ENCODE data around the gene DLK1.

The DLK1 gene

DNA sequence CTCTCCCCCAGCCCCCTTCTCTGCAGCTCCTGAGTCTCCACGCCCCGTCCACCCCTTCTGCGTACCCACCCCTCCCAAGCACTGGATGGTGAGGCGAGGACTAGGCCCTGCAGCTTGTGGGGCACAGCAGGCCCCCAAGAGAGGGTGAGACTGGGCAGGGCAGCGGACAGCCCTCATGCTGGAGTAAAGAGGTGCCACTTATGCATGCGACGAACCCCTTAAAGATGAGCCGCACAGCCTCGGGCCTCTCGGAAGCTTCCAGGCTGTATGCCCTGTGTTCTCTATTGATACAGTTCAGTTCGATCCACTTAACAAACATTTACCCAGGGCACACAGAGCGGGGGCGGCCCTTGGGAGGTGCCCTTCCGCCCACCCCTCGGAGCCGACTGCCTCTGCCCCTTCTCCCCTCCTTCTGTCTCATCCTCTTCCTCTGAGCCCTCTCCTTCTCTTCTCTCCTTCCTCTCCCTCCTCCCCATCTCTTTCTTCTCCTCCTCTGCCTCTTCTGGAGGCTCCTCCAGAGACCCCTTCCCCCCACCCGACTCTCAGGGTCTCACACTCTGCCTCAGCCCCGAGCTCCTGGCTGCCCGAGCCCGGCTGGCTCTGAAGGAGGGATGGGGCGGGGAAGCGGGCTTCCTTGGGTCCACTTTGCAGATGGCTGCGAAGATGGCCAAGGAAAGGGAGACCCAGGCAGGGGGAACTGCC, 32.7 kb upstream of the DLK1 start:
- DNase-seq, result no peak

- DNase-seq, result no peak
Observed at GRCh38 chr14:100694579-100695422, 31.9 kb upstream of the DLK1 start.

- no peak for DNase-seq
Observed at GRCh38 chr14:100695423-100695738, 31.3 kb upstream of the DLK1 start.

- no peak for DNase-seq
Observed at GRCh38 chr14:100696008-100696407, 30.7 kb upstream of the DLK1 start.

GRCh38 chr14:100696590-100696989, 30.1 kb upstream of the DLK1 start:
- DNase-seq, result no peak

- no peak for DNase-seq
Observed at GRCh38 chr14:100698066-100698465, 28.6 kb upstream of the DLK1 start.

GRCh38 chr14:100698666-100699448, 27.8 kb upstream of the DLK1 start:
- no peak for DNase-seq

- DNase-seq, result no peak
Observed at GRCh38 chr14:100701314-100701713, 25.4 kb upstream of the DLK1 start.

GRCh38 chr14:100702590-100702989, 24.1 kb upstream of the DLK1 start:
- DNase-seq, result no peak

DNA sequence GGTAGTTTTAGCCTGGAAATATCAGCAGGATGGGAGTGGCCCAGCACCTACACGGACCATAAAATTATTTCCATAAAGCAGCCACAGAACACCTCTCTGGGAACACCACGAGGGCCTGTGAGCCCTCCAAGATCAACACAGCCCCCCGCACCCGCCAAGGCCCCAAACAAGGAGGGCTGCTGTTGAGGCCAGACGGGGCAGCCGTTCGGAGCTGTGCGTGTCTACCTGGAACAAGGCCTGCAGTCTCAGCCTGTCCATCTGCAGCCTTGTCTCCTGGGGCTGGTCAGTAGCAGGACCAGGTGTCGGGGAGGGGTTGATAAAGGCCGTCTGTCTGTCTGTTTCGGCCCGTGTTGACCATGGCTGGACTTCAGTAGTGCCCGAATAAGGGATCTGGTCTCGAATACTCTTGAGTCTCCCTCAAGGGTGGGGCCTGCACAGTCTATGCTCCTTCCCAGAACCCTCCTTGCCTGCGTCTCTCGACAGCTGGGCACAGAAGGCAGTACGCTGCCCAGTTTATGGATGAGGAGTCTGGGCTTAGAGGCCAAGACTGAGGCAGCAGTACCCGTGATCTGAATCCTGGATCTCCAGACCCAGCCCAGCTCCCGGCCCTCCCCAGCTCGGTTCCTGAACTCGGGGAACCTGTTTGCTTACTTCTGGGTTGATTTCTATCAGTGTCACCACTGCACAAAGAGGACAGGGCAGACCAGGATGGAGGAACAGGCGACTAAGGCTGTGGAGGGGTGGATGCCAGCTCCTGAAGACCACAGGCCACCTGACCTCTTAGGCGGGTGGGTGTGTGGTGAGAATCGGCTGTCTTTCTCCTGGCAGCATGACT, 23.1 kb upstream of the DLK1 start:
- no peak for DNase-seq

DNA sequence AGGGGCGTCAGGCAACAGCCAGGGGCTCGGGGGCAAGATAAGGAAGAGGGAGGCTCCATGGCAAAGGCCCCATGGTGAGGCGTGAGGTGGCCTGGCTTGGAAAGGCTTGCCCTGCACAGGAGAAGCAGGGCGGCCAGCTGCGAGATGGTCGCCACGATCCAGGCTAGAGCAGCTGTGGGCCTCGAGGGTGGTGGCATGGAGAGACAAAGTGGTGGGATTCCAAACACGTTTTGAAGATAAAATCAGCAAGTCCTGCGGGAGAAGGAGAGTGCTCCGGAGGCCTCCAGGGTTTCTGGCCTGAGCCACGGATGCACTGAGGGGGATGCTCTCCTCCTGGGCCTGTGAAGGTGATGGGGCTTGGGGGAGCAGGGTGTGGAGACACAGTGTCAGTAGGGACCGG, 20.5 kb upstream of the DLK1 start:
- DNase-seq, result no peak

GRCh38 chr14:100706860-100707259, 19.8 kb upstream of the DLK1 start:
- DNase-seq, result no peak

DNA sequence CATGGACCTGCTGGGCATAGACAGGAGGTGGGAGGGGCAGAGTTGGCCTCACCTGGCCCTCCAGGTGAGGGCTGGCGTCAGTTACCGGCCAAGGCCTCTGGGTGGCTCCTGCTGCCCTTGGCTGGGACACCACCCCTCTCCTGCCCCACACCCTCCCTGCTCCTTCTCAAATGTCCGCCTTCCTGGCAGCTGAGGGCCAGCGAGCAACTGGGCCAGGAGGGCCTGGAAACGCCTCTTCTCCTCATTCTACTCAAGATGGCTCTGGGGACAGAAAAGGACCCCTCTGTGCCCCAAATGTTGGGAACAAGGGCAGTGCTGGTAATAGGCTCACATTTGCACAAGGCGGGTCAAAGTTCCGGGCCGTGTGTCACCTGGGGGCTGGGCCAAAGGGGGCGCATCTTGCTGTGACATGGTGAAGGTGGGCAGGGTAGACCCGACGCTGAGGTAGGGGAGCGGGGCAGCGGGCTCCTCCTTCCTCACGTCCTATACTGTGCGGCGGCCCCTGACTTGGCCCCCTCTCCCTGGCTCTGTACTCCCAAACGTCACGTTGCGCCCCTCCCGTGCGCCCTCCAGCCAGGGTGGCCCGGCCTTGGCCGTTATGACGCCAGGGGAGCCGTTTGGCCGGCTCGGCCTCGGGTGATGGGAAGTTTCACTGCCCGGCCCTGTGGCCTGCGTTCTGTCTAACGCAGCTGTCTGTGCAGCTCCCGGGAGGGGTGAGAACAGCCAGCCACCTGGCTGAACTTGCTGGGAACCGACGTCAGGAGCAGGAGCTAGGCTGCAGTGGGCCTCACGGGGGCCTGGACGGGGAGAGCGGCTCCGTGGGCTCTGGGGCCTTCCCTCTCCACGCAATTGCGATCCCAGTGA, 18.0 kb upstream of the DLK1 start:
- DNase-seq, result no peak

DNA sequence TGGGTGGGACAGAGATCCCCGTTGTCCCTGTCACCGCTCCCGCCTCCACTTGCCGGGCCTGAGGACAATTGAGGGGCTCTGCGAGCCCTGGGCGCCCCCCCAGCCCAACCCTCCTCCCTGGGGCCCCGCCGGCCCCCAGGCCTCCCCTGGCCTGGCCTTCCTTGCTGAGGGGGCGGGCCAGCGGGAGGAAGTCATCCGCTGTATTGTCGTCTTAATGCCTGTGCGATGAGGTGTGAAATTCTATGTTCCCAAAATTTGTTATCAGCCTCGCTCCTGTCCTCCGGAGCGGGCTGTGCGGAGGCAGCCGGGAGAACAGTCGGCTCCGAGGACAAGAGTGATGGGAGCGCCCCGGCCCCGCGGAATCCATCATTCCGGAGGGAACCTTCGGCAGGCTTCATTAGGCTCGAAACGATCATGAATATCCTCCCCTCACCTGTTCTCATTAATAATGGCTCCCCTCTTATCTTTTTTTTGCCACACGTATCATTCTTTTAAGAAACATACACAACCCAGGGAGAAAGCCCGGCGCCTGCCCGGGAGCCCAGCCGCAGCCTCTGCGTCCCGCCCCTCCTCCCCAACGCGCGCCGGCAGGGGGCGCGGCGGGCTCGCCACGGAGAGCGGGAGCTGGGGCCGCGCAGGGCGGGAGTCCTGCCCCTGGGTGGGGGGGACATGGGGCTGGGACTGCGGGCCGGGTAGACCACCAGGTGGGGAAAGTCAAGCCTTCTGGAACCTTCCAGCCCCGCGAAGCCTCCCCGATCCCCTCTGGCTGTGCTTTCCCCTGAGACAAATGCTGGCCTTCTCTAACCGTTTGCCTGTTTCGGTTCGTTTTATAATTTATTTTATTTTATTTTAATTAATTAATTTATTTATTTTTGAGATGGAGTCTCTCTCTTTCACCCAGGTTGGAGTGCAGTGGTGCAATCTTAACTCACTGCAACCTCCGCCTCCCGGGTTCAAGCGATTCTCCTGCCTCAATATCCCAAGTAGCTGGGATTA, 17.1 kb upstream of the DLK1 start:
- DNase-seq, result no peak

DNA sequence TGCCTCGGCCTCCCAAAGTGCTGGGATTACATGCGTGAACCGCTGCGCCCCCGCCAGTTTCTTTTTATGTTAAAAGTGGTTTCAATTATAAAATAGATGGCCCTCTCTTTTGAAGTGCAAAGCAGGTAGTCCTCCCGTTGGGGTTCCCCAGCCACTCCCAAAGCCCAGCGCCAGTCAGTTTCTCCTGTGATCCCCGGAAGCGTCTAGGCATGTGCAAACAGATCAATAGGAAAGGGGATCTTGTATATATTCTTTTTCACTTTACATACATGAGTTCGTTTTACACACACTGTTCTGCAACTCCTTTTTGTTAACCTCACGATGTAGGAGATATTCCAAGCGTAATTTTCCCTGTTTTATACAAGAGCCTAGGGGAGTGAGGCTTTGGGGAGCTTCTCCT, 16.3 kb upstream of the DLK1 start:
- no peak for DNase-seq

GRCh38 chr14:100710826-100711462, 15.7 kb upstream of the DLK1 start:
- DNase-seq, result no peak

GRCh38 chr14:100711493-100711892, 15.2 kb upstream of the DLK1 start:
- DNase-seq, result no peak

DNA sequence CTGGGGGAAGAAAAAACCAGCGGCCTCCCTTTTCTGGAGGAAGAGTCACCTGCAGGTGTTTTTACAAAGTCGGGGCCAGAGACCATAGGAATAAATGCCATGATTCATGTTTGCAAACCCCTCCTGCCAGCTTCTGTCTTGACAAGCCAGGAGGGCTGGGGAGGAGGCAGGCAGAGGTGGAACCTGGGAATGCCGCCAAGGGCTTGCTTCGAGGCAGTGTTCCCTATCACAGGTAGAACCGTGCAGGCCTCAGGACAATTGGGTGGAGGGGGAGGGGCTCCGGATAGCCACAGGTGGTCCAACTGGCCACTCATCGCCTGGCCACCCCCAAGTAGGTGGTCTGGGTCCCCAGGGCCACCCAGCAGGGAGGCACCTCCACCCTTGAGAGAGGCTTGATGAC, 14.2 kb upstream of the DLK1 start:
- DNase-seq, result no peak

DNA sequence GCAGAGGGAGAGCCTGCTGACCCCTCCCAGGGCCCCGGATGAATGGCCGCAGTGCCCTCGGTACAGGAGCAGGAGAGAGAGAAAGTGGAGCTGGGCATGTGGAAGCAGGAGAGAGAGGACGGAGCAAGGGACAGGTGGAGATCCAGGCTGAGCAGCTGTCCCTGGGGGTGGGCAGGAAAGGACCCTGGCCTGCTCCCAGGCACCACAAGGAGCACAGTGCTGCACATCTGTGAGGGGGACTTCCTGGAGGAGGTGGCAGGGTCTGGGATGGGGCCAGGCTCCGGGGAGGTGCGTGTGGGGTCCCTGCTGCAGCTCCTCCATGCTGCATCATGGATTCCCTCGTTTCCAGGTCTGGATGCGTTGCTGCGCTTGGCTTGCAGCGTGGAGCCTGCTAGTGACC, 13.0 kb upstream of the DLK1 start:
- no peak for DNase-seq

Data from hippocampal formation (tissue), 2 donors.